Fibroblast of lung (primary cell): ENCODE measurements around the gene TOX2.

Experiments used
- EZH2 ChIP-seq: IDR thresholded peaks from 2 replicates; pipeline ENCODE4 v1.5.1; 2012; ENCODE audit warnings: low read length, control low read depth, mild to moderate bottlenecking; ENCODE audit errors: missing control alignments
- TF ChIP-seq, protein P1 (sequence below), 2 donors: IDR thresholded peaks in 1 of 2; conservative IDR thresholded peaks in 1 of 2; 1 replicate in 1 of 2; 2 replicates in 1 of 2; pipeline ENCODE4 v1.5.1; 2011 to 2012; ENCODE audit warnings: low read length in 2 of 2, control low read depth in 1 of 2, inconsistent platforms in 1 of 2, low read depth in 1 of 2, mild to moderate bottlenecking in 1 of 2

DNA sequence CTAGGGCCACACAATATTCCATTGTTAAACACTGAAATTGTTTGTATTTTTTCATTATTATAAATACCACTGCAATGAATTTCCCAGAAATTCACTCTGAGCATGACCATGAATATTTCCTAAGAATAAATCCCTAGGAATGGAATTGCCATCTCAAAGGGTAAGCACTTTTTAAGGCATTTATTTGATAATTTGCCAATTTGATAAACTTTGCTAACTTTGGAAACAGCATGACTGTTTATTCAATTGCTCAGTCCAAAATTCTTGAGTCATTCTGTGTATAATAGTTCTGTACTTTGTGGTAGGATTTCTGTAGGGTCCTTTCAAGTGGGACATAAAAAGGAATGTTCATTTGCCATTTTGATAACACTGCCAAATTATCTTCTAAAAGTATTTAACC is 44.2 kb upstream of the TOX2 start:
- TF ChIP-seq, protein P1, sequence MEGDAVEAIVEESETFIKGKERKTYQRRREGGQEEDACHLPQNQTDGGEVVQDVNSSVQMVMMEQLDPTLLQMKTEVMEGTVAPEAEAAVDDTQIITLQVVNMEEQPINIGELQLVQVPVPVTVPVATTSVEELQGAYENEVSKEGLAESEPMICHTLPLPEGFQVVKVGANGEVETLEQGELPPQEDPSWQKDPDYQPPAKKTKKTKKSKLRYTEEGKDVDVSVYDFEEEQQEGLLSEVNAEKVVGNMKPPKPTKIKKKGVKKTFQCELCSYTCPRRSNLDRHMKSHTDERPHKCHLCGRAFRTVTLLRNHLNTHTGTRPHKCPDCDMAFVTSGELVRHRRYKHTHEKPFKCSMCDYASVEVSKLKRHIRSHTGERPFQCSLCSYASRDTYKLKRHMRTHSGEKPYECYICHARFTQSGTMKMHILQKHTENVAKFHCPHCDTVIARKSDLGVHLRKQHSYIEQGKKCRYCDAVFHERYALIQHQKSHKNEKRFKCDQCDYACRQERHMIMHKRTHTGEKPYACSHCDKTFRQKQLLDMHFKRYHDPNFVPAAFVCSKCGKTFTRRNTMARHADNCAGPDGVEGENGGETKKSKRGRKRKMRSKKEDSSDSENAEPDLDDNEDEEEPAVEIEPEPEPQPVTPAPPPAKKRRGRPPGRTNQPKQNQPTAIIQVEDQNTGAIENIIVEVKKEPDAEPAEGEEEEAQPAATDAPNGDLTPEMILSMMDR (conservative IDR thresholded peaks at IDR 0.05 in 1 of 2, IDR thresholded peaks at IDR 0.05 in 1 of 2; ENCODE audit: low read depth in 1 of 2, low read length in 2 of 2), result no peak
- TF ChIP-seq EZH2, result no peak
